ENCODE results near the gene ZGPAT.
"Not testable (repeated sequence)": the region's sequence is repeated elsewhere in the genome, so short reads cannot be mapped to it uniquely, and the experiment has no call there.

Gene ZGPAT, protein sequence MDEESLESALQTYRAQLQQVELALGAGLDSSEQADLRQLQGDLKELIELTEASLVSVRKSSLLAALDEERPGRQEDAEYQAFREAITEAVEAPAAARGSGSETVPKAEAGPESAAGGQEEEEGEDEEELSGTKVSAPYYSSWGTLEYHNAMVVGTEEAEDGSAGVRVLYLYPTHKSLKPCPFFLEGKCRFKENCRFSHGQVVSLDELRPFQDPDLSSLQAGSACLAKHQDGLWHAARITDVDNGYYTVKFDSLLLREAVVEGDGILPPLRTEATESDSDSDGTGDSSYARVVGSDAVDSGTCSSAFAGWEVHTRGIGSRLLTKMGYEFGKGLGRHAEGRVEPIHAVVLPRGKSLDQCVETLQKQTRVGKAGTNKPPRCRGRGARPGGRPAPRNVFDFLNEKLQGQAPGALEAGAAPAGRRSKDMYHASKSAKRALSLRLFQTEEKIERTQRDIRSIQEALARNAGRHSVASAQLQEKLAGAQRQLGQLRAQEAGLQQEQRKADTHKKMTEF

DNA sequence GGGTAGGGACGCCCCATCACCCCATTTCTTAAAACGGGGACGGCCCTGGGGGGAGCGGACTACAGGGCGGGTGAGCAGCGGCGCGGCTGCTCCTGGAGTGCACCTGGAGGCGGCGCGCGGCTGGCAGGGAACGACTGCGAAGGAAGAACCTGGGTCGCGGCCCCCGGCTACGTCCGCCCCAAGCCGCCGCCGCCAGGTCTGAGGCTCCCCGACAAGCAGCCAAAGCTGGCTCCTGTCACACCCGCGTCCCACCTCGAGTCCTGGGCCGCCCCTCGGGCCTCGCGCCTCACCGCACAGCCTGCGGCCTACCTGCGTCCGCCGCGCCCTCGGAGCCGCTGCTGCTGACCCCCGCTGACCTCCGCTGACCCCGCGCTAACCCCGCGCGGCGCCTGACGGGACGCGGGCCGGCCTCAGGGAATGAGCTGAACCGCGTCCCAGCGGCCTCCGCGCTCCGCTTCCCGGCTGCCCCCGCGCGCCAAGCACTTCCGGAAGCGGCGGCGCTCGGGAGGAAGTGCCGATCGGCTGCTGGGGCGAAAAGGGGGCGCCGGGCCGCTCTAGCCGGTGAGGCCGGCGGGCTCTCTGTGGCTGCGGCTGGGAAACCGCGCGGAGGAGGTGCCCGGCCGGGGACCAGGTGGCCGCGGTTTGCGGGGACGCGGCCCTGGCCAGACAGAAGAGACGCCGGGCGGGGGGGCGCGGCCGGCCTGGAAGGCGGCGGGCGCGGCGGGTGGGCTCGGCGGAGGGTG is at the start of gene ZGPAT, which contains the start of gene ARFRP1:
TSS of gene ZGPAT (plus strand) at position 482 of the 743 bp plus-strand sequence. CDS start 542 bp downstream, outside the sequence.
TSS of gene ARFRP1 (minus strand) at position 419 of the 743 bp plus-strand sequence. CDS start 885 bp downstream, outside the sequence.
- peak; percentile 85 for DNase-seq (ENCODE audit: low spot score)

DNA sequence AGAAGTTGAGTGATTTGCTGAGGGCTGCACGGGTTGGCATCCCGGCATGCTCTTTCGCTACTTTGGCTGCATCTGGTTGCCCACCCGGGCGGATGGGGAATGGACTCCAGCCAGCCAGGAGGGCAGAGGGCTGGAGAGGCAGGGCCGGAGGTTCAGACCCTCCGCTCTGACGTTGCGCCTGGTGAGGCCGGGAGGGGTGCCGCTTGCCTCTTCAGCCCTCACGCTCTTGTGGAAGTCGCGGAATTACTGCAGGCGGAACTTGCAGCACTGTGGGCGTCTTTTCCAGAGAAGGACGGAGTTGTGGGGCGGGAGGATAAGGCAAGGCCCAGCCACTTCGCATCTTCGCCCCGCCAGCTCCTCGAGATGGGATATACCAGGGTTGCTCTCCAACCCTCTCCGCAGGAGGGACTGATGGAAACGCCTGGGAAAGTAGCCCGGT is 49.1 kb upstream of the ZGPAT start:
- DNase-seq (ENCODE audit: low spot score), result no peak

DNA sequence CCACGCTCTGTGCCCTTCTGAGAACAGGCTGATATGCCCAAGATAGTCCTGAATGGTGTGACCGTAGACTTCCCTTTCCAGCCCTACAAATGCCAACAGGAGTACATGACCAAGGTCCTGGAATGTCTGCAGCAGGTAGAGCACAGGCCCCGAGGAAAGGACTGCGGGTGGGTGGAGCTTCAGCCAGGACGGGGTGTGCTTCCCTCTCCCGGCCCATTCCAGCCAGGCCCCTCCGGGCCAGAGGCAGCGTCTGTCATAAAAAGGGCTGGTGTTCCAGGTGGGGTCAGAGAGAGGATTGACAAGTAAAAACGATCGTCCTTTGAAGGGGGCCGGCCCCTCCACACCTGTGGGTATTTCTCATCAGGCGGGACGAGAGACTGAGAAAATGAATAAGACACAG is 48.5 kb upstream of the ZGPAT start:
- DNase-seq (ENCODE audit: low spot score), result no peak

DNA sequence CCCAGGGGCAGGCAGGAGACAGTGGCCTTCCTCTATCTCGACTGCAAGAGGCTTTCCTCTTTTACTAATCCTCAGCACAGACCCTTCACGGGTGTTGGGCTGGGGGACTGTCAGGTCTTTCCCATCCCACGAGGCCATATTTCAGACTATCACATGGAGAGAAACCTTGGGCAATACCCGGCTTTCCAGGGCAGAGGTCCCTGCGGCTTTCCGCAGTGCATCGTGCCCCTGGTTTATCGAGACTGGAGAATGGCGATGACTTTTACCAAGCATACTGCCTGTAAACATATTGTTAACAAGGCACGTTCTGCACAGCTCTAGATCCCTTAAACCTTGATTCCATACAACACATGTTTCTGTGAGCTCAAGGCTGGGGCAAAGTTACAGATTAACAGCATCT is 47.7 kb upstream of the ZGPAT start:
- not testable (repeated sequence) for DNase-seq (ENCODE audit: low spot score)

DNA sequence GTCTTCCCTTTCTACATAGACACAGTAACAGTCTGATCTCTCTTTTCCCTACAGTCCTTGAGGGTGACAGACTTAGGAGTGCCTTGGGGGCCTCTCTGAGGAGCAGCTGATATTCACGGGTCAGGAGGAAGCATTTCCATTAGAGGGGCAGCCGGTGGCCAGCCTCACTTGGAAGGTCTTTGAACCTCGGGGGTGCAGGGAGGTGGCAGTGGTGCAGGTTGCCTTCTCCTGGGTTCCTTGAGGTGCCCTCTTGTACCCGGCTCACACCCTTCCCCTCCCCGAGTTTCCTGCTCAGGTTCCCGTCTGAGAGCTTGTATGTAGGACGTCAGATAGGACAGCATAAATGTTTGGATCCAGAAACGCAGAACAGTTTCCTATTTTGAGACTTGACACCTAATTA is 47.2 kb upstream of the ZGPAT start:
- no peak for DNase-seq (ENCODE audit: low spot score)

DNA sequence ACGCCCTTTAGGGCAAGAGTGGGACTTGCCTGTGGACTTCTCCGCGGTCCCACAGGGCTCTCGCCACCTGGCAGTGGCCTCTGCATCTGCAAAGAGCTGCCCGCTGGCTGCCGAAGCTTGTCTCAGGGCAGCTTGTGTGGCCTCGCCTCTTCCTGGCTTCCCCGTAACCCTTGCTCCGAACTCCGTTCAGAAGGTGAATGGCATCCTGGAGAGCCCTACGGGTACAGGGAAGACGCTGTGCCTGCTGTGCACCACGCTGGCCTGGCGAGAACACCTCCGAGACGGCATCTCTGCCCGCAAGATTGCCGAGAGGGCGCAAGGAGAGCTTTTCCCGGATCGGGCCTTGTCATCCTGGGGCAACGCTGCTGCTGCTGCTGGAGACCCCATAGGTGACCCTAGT is 46.7 kb upstream of the ZGPAT start:
- no peak for DNase-seq (ENCODE audit: low spot score)

DNA sequence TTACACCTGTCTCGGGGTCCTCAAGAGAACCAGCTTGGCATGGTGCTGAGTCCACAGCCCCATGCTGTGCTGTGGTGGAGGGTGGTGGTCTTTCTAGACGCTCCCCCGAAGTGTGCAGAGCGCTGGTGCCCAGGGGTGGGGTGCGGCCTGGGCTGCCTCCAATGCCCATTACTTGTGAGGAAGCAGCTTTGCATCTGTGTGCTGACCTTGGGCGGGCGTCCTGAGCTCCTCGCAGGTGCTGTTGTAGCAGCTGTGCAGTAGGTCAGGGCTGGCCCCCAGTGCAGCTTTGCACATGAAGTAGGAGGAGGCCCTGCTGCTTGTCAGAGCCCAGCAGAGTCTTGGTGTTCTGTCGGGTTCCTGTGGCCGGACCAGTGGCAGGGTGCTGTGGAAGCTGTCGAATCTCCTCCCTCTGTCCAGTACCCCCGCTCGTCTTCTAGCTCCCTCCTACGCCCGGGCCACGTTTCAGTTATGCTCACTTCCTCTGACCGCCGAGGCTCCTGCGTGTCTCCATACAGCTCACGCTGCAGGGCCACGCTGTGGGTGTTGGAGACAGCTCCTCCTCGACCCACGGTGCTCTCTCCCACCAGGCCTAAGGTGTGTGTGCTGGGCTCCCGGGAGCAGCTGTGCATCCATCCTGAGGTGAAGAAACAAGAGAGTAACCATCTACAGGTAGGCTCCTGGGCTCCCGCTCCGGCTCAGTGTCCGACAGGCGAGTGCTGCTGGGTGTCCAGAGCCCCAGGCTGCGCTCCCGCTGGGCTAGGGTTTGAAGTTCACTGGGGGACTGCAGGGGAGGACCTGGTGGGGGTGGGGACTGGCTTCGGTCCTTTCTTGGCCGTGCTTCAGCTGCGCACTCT is 45.7 kb upstream of the ZGPAT start:
- no peak for DNase-seq (ENCODE audit: low spot score)

DNA sequence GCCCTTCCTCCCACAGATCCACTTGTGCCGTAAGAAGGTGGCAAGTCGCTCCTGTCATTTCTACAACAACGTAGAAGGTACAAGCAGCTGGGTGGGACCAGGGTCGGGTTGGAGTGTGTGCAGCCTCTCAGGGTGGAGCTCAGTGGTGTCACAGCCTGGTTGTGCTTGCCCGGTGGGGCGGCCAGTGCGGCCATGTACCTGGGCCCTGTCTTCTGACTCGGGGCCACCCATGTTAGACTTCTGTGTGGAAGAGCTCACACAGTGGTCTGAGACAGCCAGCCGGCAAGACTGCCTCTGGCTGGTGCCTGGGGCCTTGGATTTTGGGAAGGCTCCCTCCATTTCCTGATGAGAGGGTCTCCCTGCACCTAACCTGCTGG is 45.0 kb upstream of the ZGPAT start:
- no peak for DNase-seq (ENCODE audit: low spot score)

DNA sequence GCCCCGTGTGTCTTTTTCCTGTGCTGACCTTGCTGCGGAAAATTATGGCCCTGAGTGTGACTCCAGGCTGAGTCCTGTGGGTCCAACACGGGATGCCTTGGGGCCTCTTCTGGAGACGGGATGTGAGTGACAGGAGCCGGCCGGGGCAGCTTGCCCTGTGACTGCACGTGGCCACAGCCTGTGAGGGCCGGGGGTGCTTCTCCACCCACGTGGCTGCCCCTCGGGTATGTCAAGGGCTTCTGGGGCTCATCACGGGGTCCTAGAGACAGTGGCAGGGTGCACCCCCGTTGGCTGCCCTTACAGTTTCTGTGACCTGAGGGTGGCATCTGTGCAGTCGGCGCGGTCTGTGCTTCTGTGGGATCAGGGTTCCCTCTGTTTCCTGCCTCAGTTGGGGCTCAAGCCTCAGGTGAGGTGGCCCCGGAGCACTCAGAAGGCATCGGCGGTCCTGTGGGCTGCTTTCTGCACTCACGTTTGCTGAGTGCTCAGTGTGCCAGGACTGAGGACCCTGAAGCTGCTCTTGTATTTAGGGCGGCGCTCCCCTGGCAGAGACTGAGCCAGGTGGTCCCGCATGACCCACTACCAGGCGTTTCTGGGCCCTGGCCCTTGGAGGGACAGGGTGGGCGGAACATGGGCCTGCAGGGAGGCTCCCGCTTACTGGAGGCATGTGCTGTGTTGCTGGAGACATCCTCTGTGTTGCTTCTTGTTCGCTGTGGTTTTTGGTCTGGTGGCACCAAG is 44.3 kb upstream of the ZGPAT start:
- no peak for DNase-seq (ENCODE audit: low spot score)

DNA sequence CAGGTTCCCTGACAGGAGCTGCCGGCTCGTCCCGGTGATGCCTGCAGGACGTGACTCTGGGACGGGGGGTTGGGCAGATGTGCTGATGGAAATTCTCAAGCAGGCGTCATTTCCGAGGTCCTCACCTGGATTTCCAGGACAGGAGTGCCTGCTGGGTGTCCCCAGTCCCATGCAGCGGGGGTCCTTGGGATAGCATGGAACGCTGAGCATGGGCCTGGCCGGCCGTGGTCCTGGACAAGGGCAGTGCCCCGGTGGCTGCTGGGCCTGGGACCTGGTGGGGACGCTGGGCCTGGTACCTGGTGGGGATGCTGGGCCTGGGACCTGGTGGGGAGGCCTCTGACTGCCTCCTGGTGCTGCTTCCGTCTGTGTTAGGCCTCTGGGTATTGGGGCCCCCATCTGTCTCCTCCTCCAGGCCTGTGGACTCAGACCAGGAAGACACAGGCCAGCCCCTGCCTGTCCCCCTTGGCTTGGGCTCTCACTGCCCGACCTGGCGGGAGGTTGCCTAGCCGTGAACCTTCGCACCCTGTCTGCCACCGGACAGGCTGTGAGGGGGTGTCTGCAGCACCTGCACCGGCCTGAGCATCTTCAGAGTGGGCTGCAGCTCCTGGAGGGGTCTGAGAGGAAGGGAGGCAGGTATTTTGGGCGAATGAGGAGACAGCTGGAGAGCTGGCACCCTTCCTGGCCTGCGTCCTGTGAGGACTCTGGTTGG is 43.5 kb upstream of the ZGPAT start:
- DNase-seq (ENCODE audit: low spot score), result no peak

DNA sequence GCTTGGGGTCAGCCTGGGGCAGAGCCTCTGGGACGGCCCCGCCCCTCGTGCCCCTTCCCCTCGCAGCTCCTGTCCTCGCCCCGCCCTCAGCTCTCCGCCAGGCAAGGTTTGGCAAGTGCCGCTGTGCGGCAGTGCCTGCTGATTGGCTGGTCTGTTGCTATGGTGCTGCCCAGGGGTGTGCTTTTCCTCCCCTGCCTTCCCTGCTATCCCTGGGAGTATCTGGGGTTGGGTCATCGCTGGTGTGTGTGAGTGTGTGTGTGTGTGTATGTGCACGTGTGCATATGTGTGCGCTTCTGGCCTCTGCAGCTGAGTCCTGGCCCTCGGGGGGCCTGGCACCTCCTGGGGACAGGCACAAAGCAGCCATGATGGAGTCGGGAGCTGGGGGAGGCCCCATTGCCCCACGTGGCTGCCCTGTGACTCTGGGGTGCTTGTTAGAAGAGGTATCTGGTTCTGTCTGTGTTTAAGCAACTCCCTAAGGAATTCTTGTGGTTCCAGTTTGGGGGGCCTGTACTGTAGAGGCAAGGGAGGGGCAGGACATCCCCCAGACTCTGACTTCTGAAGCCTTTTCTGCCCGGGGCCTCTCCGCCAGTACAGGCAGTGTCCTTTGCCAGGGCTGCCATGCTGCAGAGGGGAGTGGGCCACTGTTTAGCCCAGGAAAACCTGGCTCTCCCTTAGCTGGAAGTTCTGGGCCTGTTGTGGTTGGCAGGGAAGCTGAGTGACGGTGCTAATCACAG is 42.8 kb upstream of the ZGPAT start:
- no peak for DNase-seq (ENCODE audit: low spot score)

DNA sequence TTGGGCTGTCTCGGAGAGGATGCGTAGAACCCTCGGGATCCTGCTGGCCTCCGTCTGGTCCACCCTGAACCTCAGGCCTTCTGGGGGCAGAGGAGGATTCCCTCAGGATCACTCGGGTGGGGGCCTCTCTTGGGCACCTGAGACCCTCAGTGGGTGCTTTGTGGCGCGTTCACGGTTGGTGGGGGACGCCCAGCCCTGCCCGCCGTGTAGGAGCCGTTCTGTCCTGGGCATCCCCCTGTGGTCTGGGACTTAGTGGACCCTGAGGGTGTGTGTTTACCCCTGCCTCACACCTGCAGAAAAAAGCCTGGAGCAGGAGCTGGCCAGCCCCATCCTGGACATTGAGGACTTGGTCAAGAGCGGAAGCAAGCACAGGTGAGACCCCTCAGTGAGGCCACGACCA is 42.1 kb upstream of the ZGPAT start:
- no peak for DNase-seq (ENCODE audit: low spot score)

DNA sequence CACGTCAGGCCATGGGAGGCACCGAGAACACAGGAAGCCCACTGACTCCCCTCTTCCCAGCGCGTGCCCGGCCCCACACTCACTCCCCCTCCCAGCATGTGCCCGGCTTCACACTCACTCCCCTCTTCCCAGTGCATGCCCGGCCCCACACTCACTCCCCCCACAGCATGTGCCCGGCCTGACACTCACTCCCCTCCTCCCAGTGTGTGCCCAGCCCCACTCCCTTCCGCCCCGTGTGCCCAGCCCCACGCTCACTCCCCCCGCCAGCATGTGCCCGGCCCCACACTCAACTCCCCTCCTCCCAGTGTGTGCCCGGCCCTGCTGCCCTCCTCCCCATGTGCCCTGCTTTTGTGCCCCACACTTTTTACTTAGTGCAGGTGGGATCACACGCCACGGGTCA is 40.0 kb upstream of the ZGPAT start:
- no peak for DNase-seq (ENCODE audit: low spot score)

DNA sequence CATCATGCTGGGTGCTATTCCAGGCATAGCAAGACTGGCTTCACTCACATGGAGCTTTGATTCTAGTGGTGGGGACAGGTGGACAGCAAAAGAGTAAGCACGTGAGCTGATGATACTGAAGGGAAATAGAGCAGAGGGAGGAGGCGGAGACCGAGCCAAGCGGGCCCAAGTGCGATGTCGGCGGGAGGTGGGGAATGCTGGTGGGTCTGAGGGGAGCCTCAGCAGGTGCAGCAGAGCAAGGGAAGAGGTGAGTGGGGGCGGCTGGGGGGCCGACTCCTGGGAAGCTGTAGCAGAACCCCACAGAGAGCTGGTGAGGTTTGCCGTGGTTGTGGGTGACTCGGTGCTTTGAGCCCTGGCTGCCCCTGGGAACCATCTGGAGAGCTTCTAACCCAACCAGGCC is 39.5 kb upstream of the ZGPAT start:
- DNase-seq (ENCODE audit: low spot score), result no peak

DNA sequence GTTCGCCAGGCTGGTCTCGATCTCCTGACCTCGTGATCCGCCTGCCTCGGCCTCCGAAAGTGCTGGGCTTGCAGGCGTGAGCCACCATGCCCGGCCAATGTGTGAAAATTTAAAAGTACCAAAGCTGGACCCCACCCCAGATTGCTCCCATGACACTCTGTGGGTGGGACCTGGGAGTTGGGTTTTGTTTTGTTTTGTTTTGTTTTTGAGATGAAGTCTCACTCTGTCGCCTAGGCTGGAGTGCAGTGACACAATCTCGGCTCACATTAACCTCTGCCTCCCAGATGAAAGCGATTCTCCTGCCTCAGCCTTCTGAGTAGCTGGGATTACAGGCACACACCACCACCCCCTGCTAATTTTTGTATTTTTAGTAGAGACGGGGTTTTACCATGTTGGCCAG is 36.1 kb upstream of the ZGPAT start:
- DNase-seq (ENCODE audit: low spot score), result not testable (repeated sequence)

DNA sequence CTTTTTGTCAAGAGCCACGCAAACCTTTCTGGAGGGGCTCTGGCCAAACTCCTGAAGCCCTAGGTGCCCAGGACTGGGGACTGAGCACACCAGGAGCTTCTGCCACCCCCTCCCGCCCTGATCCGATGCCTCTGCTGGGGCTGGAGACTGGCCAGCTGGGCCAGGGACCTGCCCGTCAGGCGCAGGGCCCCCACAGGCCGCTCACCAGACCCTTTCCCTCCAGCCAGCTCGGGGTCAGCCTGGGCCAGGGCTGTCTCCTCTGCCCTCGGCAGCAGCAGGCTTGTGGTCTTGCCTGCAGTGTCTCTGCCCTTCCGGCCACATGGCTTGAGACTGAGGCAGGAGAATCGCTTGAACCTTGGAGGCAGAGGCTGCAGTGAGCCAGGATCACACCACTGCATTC is 35.2 kb upstream of the ZGPAT start:
- DNase-seq (ENCODE audit: low spot score), result no peak

DNA sequence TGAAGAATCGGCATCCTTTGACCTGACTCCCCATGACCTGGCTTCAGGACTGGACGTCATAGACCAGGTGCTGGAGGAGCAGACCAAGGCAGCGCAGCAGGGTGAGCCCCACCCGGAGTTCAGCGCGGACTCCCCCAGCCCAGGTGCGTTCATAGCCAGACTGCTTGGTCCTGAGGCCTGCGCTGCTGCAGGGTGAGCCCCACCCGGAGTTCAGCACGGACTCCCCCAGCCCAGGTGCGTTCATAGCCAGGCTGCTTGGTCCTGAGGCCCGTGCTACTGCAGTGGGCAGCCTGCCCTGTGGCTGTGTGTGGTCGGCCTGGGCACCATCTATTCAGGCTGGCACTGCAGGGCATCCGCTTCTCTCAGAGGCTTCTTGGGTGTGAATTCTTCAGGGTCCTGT is 33.9 kb upstream of the ZGPAT start:
- DNase-seq (ENCODE audit: low spot score), result no peak

DNA sequence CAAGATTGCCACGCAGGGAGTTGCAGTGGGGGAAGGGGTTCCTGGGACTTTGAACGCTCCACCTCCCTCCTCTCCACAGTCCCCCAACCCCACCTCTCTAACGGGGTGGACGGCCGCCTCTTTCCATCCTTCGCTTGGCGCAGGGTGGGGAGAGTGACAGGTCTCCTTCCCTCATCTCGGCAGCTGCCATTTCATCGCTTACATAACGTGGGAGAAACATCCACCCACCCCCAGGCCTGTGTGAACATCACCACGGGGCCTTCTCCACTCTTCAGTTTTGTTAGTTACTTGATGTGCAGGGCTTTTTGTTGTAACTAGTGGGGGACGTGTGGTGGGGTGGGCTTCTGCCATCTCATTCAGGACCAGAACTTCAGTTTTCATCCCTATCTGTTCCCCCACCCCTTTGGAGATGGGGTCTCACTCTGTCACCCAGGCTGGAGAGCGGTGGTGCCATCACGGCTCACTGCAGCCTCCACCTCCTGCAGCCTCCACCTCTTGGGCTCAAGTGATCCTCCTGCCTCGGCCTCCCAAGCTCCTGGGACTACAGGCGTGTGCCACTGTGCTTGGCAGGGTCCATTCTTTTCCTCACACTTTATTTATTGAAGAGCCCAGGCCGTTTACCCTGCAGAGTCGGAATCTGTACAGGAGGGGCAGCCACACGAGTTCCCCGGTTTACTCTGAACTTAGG is 32.0 kb upstream of the ZGPAT start:
- no peak for DNase-seq (ENCODE audit: low spot score)

DNA sequence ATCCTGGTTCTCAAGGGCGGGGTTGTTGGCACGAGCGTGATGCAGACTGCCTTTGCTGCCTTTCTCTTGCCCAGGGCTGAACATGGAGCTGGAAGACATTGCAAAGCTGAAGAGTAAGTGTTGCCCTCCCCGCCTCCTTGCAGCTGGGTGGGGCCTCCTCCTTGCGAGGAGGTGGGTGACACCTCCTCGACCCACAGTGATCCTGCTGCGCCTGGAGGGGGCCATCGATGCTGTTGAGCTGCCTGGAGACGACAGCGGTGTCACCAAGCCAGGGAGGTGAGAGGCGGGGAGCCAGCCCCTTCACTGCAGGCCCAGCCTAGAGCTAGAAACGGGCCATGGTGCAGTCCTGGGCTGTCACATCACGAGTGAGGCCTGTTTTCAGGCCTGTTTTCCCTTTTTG is 29.8 kb upstream of the ZGPAT start:
- DNase-seq (ENCODE audit: low spot score), result no peak
